K562 (cell line): ENCODE results near the gene RRAS. TPM values are rescaled to one million over a fixed set of nuclear protein-coding genes. Genes with fewer than 3 reads are reported as not detected.

Experiments used
- ASH1L ChIP-seq: fragments of 450-650 bp; IDR thresholded peaks from 2 replicates; pipeline ENCODE4 v1.6.1; 2018; ENCODE audit warnings: borderline replicate concordance, mild to moderate bottlenecking, low read depth; ENCODE audit not compliant: partially characterized antibody
- KDM1A ChIP-seq, 2 experiments: fragments of 450-650 bp; IDR thresholded peaks; 2 replicates each; pipeline ENCODE4 v1.6.1; 2016; ENCODE audit warnings: mild to moderate bottlenecking in 2 of 2
- SNRNP70 ChIP-seq: fragments of 200-400 bp; formaldehyde crosslinking; optimal IDR thresholded peaks from 2 replicates; pipeline ENCODE3; 2017; ENCODE audit warnings: low read depth, low read length
- YY1 ChIP-seq, 3 experiments: IDR thresholded peaks; 2 replicates each; pipeline ENCODE4 v1.6.1; 2011; ENCODE audit warnings: low read length in 2 of 3, mild to moderate bottlenecking in 2 of 3, moderate library complexity in 2 of 3, borderline replicate concordance in 1 of 3, control low read depth in 1 of 3, low read depth in 1 of 3; ENCODE audit not compliant: insufficient read depth in 3 of 3, insufficient replicate concordance in 2 of 3, control insufficient read depth in 1 of 3, insufficient read length in 1 of 3; ENCODE audit errors: extremely low read depth in 1 of 3
- ZFX ChIP-seq: sonication (generic); formaldehyde crosslinking; IDR thresholded peaks from 2 replicates; pipeline ENCODE4 v1.8.0; 2022; ENCODE audit warnings: mild to moderate bottlenecking, missing genetic modification reagents, moderate library complexity
- polyA plus RNA-seq, 8 experiments: library from polyadenylated mRNA; depleted of rRNA in 4 of 8; stranded (reverse) in 5 of 8; unstranded in 3 of 8; fragments of >200 nt; fragmentation: Nextera tagmentation in 2 of 8; fragmentation: Illumina TruSeq in 1 of 8; extraction: Ambion mirVana in 2 of 8; extraction: Trizol in 1 of 8; gene quantifications; 2 replicates each; pipeline versions ENCODE4 v1.2.1 to v1.2.3, GENCODE V29; 2011 to 2014; ENCODE audit warnings: inconsistent platforms in 1 of 8, missing spikeins in 1 of 8
- total RNA-seq, 7 experiments: library from RNA; depleted of rRNA in 6 of 7; stranded (reverse); fragments of >200 nt in 6 of 7; fragmentation: Illumina TruSeq in 2 of 7; extraction: Trizol in 2 of 7; gene quantifications; 2 replicates each; pipeline versions ENCODE4 v1.2.1 to v1.2.3, GENCODE V29; 2011 to 2021; ENCODE audit warnings: low replicate concordance in 1 of 7
- TF ChIP-seq, protein P1 (sequence below): sonication (generic); formaldehyde crosslinking; IDR thresholded peaks from 2 replicates; pipeline ENCODE4 v1.8.0; 2022; ENCODE audit warnings: mild to moderate bottlenecking, missing genetic modification reagents
- TF ChIP-seq, protein P2 (sequence below): fragments of 450-650 bp; formaldehyde crosslinking; IDR thresholded peaks from 2 replicates; pipeline ENCODE4 v1.4.0; 2020; ENCODE audit warnings: mild to moderate bottlenecking, mixed read lengths
- TF ChIP-seq, protein P3 (sequence below): fragments of 450-650 bp; IDR thresholded peaks from 2 replicates; pipeline ENCODE4 v1.7.1; 2018; ENCODE audit warnings: mild to moderate bottlenecking, low read depth; ENCODE audit not compliant: partially characterized antibody
- TF ChIP-seq, protein P4 (sequence below): sonication (generic); formaldehyde crosslinking; IDR thresholded peaks from 2 replicates; pipeline ENCODE4 v1.5.0; 2020; ENCODE audit warnings: missing genetic modification reagents

Gene RRAS
- total and polyA plus RNA-seq, 9 of the 15 experiments (the other 6 are each of a cell fraction or from before 2014, with no cell fraction given) = 0.70 to 17.3 (median 8.2) TPM

DNA sequence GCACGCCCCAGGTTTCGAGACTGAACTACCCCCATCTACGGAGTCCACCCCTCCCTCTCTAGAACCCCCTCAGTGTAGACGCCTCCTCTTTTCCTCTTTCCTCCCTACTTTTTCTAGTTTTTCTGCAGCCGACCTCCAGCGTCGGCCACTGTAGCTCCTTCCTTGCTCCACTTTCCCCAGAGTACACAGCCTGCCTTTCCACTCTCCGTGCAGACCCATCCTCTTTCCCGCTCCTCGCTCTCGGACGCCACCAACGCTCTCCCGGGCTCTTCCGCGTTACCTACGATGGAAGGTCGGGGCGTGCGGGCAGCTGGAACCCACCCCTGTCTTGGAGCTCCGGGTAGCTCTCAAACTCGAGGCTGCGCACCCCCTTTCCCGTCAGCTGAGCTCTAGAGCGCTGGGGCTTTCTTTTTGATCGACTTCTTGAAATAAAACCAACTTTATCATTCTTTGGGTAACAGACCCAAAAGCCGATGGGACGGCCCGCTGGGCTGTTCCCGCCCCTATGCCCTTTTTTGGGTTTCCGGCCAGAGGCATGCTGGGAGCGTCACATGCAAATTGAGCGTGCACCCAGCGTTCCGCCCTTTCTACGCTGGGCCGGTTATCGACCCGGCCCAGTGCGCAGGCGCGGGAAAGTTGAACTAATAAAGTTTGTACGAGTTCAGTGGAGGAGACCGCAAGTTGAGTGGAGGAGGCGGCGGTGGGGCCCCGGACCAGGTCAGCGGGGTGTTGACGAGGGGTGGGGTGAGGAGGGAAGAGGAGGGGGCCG lies 25.6 kb upstream of the RRAS start, which contains the start of the genes BCL2L12 and IRF3 (continued):
- TF ChIP-seq, protein P1, sequence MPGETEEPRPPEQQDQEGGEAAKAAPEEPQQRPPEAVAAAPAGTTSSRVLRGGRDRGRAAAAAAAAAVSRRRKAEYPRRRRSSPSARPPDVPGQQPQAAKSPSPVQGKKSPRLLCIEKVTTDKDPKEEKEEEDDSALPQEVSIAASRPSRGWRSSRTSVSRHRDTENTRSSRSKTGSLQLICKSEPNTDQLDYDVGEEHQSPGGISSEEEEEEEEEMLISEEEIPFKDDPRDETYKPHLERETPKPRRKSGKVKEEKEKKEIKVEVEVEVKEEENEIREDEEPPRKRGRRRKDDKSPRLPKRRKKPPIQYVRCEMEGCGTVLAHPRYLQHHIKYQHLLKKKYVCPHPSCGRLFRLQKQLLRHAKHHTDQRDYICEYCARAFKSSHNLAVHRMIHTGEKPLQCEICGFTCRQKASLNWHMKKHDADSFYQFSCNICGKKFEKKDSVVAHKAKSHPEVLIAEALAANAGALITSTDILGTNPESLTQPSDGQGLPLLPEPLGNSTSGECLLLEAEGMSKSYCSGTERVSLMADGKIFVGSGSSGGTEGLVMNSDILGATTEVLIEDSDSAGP (CRISPR knock-in tag) = no peak
- peak in 1 of 3 experiments; percentile 14 for TF ChIP-seq YY1 (IDR thresholded peaks at IDR 0.05; ENCODE audit: borderline replicate concordance in 1 of 3, control insufficient read depth in 1 of 3, extremely low read depth in 1 of 3, insufficient read depth in 3 of 3, insufficient read length in 1 of 3, insufficient replicate concordance in 2 of 3, low read depth in 1 of 3, low read length in 2 of 3)
- TF ChIP-seq, protein P2, sequence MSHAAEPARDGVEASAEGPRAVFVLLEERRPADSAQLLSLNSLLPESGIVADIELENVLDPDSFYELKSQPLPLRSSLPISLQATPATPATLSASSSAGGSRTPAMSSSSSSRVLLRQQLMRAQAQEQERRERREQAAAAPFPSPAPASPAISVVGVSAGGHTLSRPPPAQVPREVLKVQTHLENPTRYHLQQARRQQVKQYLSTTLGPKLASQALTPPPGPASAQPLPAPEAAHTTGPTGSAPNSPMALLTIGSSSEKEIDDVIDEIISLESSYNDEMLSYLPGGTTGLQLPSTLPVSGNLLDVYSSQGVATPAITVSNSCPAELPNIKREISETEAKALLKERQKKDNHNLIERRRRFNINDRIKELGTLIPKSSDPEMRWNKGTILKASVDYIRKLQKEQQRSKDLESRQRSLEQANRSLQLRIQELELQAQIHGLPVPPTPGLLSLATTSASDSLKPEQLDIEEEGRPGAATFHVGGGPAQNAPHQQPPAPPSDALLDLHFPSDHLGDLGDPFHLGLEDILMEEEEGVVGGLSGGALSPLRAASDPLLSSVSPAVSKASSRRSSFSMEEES = no peak
- TF ChIP-seq, protein P3, sequence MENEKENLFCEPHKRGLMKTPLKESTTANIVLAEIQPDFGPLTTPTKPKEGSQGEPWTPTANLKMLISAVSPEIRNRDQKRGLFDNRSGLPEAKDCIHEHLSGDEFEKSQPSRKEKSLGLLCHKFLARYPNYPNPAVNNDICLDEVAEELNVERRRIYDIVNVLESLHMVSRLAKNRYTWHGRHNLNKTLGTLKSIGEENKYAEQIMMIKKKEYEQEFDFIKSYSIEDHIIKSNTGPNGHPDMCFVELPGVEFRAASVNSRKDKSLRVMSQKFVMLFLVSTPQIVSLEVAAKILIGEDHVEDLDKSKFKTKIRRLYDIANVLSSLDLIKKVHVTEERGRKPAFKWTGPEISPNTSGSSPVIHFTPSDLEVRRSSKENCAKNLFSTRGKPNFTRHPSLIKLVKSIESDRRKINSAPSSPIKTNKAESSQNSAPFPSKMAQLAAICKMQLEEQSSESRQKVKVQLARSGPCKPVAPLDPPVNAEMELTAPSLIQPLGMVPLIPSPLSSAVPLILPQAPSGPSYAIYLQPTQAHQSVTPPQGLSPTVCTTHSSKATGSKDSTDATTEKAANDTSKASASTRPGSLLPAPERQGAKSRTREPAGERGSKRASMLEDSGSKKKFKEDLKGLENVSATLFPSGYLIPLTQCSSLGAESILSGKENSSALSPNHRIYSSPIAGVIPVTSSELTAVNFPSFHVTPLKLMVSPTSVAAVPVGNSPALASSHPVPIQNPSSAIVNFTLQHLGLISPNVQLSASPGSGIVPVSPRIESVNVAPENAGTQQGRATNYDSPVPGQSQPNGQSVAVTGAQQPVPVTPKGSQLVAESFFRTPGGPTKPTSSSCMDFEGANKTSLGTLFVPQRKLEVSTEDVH = peak; percentile 13
- peak; percentile 29; the same call in 1 of the 2 replicates for TF ChIP-seq ZFX (CRISPR knock-in tag)
- peak; percentile 52 for TF ChIP-seq ASH1L
- TF ChIP-seq, protein P4, sequence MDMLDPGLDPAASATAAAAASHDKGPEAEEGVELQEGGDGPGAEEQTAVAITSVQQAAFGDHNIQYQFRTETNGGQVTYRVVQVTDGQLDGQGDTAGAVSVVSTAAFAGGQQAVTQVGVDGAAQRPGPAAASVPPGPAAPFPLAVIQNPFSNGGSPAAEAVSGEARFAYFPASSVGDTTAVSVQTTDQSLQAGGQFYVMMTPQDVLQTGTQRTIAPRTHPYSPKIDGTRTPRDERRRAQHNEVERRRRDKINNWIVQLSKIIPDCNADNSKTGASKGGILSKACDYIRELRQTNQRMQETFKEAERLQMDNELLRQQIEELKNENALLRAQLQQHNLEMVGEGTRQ = peak; percentile 32; the same call in 1 of the 2 replicates
- TF ChIP-seq SNRNP70 = no peak
- peak in 1 of 2 experiments; percentile 32; a peak in 1 of 4 replicates for TF ChIP-seq KDM1A (IDR thresholded peaks at IDR 0.05)
